CD1c-positive myeloid dendritic cell (primary cell): Measurements from ENCODE around the gene RCN1.

Experiments
- DNase-seq: peaks from one replicate; pipeline ENCODE4 v3.0.0-alpha.2; 2016; ENCODE audit errors: extremely low spot score

Gene RCN1

GRCh38 chr11:32153747-32154146 lies 62.9 kb downstream of the RCN1 start:
- DNase-seq, result no peak

- DNase-seq, result no peak
Observed at GRCh38 chr11:32154275-32154674, 63.4 kb downstream of the RCN1 start.
